H9 (cell line): ENCODE data around the gene ADAMTS8. TPM values are rescaled to one million over a fixed set of nuclear protein-coding genes. Genes with fewer than 3 reads are reported as not detected.

ENCODE experiments used
- DNase-seq: peaks from one replicate; pipeline ENCODE4 v3.0.0-alpha.2; 2017
- H2AFZ ChIP-seq: one replicate; pipeline ENCODE4 v1.6.1; 2013; ENCODE audit warnings: mild to moderate bottlenecking, low read length, control low read depth, moderate library complexity
- H2AK5ac ChIP-seq: 2 replicates; pipeline ENCODE4 v1.6.1; 2013; ENCODE audit warnings: low read length, control low read depth, mixed read lengths; ENCODE audit not compliant: insufficient read length
- H2BK120ac ChIP-seq: one replicate; pipeline ENCODE4 v1.6.1; 2013; ENCODE audit warnings: low read depth, mild to moderate bottlenecking, low read length, control low read depth, inconsistent platforms; ENCODE audit not compliant: poor library complexity, severe bottlenecking
- H2BK12ac ChIP-seq: 2 replicates; pipeline ENCODE4 v1.6.1; 2013; ENCODE audit warnings: low read length, control low read depth, mixed read lengths, low read depth; ENCODE audit not compliant: insufficient read length
- H2BK15ac ChIP-seq: 2 replicates; pipeline ENCODE4 v1.6.1; 2013; ENCODE audit warnings: low read depth, low read length, control low read depth
- H2BK20ac ChIP-seq: one replicate; pipeline ENCODE4 v1.6.1; 2013; ENCODE audit warnings: low read depth, mild to moderate bottlenecking, low read length, control low read depth, inconsistent platforms; ENCODE audit not compliant: poor library complexity, severe bottlenecking
- H2BK5ac ChIP-seq: 2 replicates; pipeline ENCODE4 v1.6.1; 2013; ENCODE audit warnings: low read length, control low read depth, mixed read lengths; ENCODE audit not compliant: insufficient read length
- H3K14ac ChIP-seq: 2 replicates; pipeline ENCODE4 v1.6.1; 2013; ENCODE audit warnings: low read length, control low read depth; ENCODE audit not compliant: insufficient read depth
- H3K18ac ChIP-seq: 2 replicates; pipeline ENCODE4 v1.6.1; 2013; ENCODE audit warnings: low read depth, mild to moderate bottlenecking, mixed read lengths, low read length, control low read depth; ENCODE audit not compliant: insufficient read length
- H3K23ac ChIP-seq: 2 replicates; pipeline ENCODE4 v1.6.1; 2013; ENCODE audit warnings: low read length, control low read depth, mixed read lengths, low read depth; ENCODE audit not compliant: insufficient read length
- H3K23me2 ChIP-seq: 2 replicates; pipeline ENCODE4 v1.6.1; 2013; ENCODE audit warnings: low read depth, mild to moderate bottlenecking, mixed read lengths, low read length, control low read depth; ENCODE audit not compliant: insufficient read length, poor library complexity, severe bottlenecking
- H3K27ac ChIP-seq: 2 replicates; pipeline ENCODE4 v1.5.1; 2013; ENCODE audit warnings: low read length, control low read depth, mixed read lengths, low read depth; ENCODE audit not compliant: insufficient read length
- H3K27me3 ChIP-seq: 2 replicates; pipeline ENCODE4 v1.6.1; 2013; ENCODE audit warnings: low read length, control low read depth, inconsistent platforms; ENCODE audit not compliant: insufficient read depth
- H3K4ac ChIP-seq: 2 replicates; pipeline ENCODE4 v1.6.1; 2013; ENCODE audit warnings: low read depth, mild to moderate bottlenecking, control low read depth, inconsistent platforms, low read length, moderate library complexity
- H3K4me1 ChIP-seq: 2 replicates; pipeline ENCODE4 v1.6.1; 2013; ENCODE audit warnings: low read length, control low read depth, inconsistent platforms; ENCODE audit not compliant: insufficient read depth
- H3K4me2 ChIP-seq: 2 replicates; pipeline ENCODE4 v1.6.1; 2013; ENCODE audit warnings: low read length, control low read depth, mixed read lengths; ENCODE audit not compliant: insufficient read length, insufficient read depth
- H3K56ac ChIP-seq: 2 replicates; pipeline ENCODE4 v1.6.1; 2013; ENCODE audit warnings: low read depth, mild to moderate bottlenecking, mixed read lengths, low read length, control low read depth; ENCODE audit not compliant: insufficient read length
- H3K79me1 ChIP-seq: 2 replicates; pipeline ENCODE4 v1.6.1; 2013; ENCODE audit warnings: low read depth, mild to moderate bottlenecking, moderate library complexity, low read length, control low read depth, inconsistent platforms; ENCODE audit not compliant: insufficient read depth, poor library complexity, severe bottlenecking
- H3K79me2 ChIP-seq: 2 replicates; pipeline ENCODE4 v1.6.1; 2013; ENCODE audit warnings: low read length, control low read depth, inconsistent platforms; ENCODE audit not compliant: insufficient read depth
- H3K9ac ChIP-seq: 2 replicates; pipeline ENCODE4 v1.6.1; 2013; ENCODE audit warnings: low read length, control low read depth, mixed read lengths; ENCODE audit not compliant: insufficient read length; ENCODE audit errors: extremely low read depth
- H3K9me3 ChIP-seq: one replicate; pipeline ENCODE4 v1.6.1; 2013; ENCODE audit warnings: low read depth, low read length, inconsistent platforms; ENCODE audit not compliant: control insufficient read depth
- H3T11ph ChIP-seq: one replicate; pipeline ENCODE4 v1.6.1; 2013; ENCODE audit warnings: mild to moderate bottlenecking, low read length, control low read depth, inconsistent platforms
- H4K20me1 ChIP-seq: one replicate; pipeline ENCODE4 v1.6.1; 2013; ENCODE audit not compliant: control insufficient read depth, insufficient read length, insufficient read depth
- H4K5ac ChIP-seq: 2 replicates; pipeline ENCODE4 v1.6.1; 2013; ENCODE audit warnings: low read depth, mild to moderate bottlenecking, mixed read lengths, low read length, control low read depth; ENCODE audit not compliant: insufficient read length
- H4K8ac ChIP-seq: replicated peaks from 2 replicates; pipeline ENCODE4 v1.6.1; 2013; ENCODE audit warnings: low read length, control low read depth, mixed read lengths, low read depth; ENCODE audit not compliant: insufficient read length
- H4K91ac ChIP-seq: 2 replicates; pipeline ENCODE4 v1.6.1; 2013; ENCODE audit warnings: low read depth, mild to moderate bottlenecking, moderate library complexity, mixed read lengths, low read length, control low read depth; ENCODE audit not compliant: insufficient read length
- H3K27ac Mint-ChIP-seq, 3 experiments: 2 replicates in 2 of 3; 3 replicates in 1 of 3; pipeline ENCODE4 v1.8.0; 2020 to 2021; ENCODE audit warnings: mixed read lengths in 3 of 3, mild to moderate bottlenecking in 1 of 3, moderate library complexity in 1 of 3
- H3K27me3 Mint-ChIP-seq: 2 replicates; pipeline ENCODE4 v1.8.0; 2021; ENCODE audit warnings: low read depth, mild to moderate bottlenecking, moderate library complexity, mixed read lengths
- H3K36me3 Mint-ChIP-seq, 3 experiments: 2 replicates in 2 of 3; 3 replicates in 1 of 3; pipeline ENCODE4 v1.8.0; 2020 to 2021; ENCODE audit warnings: low read depth in 3 of 3, mixed read lengths in 3 of 3; ENCODE audit not compliant: insufficient read depth in 1 of 3
- H3K4me1 Mint-ChIP-seq, 2 experiments: 2 replicates each; pipeline ENCODE4 v1.8.0; 2020; ENCODE audit warnings: mixed read lengths in 2 of 2
- H3K4me3 Mint-ChIP-seq, 2 experiments: 2 replicates in 1 of 2; 3 replicates in 1 of 2; pipeline ENCODE4 v1.8.0; 2020 to 2021; ENCODE audit warnings: mild to moderate bottlenecking in 2 of 2, mixed read lengths in 2 of 2, moderate library complexity in 1 of 2
- H3K9me3 Mint-ChIP-seq, 2 experiments: 2 replicates in 1 of 2; 3 replicates in 1 of 2; pipeline ENCODE4 v1.8.0; 2020; ENCODE audit warnings: mild to moderate bottlenecking in 2 of 2, mixed read lengths in 2 of 2, moderate library complexity in 1 of 2
- WGBS: extraction: QIAGEN DNeasy Blood & Tissue Kit; methylation state at CpG from one replicate; pipeline ENCODE4 v1.1.7; 2013; ENCODE audit warnings: missing lambda C conversion rate, low lambda C conversion rate, mixed read lengths; ENCODE audit not compliant: insufficient read length; ENCODE audit errors: extremely low coverage; 5-methylcytosine and 5-hydroxymethylcytosine counted together
- total RNA-seq: library from RNA; stranded (reverse); gene quantifications from 2 replicates; pipeline ENCODE4 v1.2.1, GENCODE V29; 2021
- TF ChIP-seq, protein P1 (sequence below): fragments of 200-600 bp; sonication (generic); conservative IDR thresholded peaks from 3 replicates; pipeline ENCODE4 v1.8.0; 2021; ENCODE audit warnings: antibody characterized with exemption, mild to moderate bottlenecking

ADAMTS8 gene
- total RNA-seq, 1 experiment from 2014 or later = 5.0 TPM

DNA sequence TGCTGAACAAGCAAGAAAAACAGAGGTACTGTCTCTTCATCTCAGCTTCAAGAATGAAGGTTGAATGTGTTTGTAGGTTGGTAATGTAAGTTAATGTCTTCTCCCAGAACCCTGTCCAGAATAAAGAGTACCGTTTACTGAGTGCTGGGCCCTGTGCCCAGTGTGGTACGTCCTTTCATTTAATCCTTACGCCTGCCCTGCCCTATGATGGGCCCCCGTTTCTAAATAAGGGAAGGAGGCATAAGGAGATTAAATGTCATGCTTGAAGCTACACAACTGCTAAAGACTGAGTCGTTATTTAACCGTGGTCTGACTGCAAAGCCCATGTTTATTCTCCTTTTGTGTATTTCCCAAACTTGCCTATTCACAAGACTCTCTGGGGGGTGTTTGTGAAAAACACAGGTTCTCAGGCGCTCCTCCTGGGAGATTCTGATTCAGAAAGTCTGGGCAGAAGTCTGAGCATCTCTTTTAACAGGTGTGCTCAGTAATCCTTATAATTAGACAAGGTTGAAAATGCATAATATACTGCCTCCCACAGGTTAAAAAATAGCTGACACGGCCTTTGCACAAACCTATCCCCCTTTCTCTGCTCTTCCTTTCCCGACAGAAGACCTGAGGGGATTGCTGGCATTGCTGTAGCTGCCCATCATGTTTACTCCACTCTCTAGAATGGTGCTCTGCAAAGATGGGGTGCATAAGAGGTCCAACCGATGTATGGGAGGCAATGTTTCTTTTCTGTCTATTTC lies 57.4 kb downstream of the ADAMTS8 start:
- Histone ChIP-seq H2BK5ac (no peak overlapping the region), H3T11ph (no peak overlapping the region), H2BK120ac (no peak overlapping the region), H2AK5ac (no peak overlapping the region), H3K14ac (no peak overlapping the region), H4K91ac (no peak overlapping the region), H3K27ac (no peak overlapping the region), H3K79me2 (no peaks in the 10 kb centered on the region), H3K18ac (no peak overlapping the region), H2AFZ (no peak overlapping the region), H4K20me1 (no peaks in the 10 kb centered on the region), H3K23me2 (no peaks in the 10 kb centered on the region), H2BK12ac (no peak overlapping the region), H3K9ac (no peak overlapping the region), H3K56ac (no peak overlapping the region), H3K79me1 (no peaks in the 10 kb centered on the region), H4K5ac (no peak overlapping the region), H3K4ac (no peak overlapping the region), H3K9me3 (no peaks in the 10 kb centered on the region), H4K8ac (no peak overlapping the region), H3K23ac (no peak overlapping the region), H3K4me2 (no peak overlapping the region), H2BK15ac (no peak overlapping the region), H2BK20ac (no peak overlapping the region), H3K4me1 (peaks cover 2% of the 10 kb centered on the region; the same call in 1 of the 2 replicates), H3K27me3 (no peaks in the 10 kb centered on the region)
- Mint-ChIP-seq H3K36me3 (peaks cover 0 to 1% (median 0%) of the 10 kb centered on the region in 3 experiments; a peak in 3 of 7 replicates), H3K4me1 (peaks cover 46 to 47% of the 10 kb centered on the region in 2 experiments), H3K27me3 (peaks cover 2% of the 10 kb centered on the region; the same call in 1 of the 2 replicates), H3K4me3 (no peak overlapping the region), H3K9me3 (peaks cover 0 to 2% of the 10 kb centered on the region in 2 experiments; a peak in 3 of 5 replicates), H3K27ac (peak overlapping the region; percentile 61 to 88 (median 77); a peak in 5 of 7 replicates)
- no peak for DNase-seq
- TF ChIP-seq, protein P1, sequence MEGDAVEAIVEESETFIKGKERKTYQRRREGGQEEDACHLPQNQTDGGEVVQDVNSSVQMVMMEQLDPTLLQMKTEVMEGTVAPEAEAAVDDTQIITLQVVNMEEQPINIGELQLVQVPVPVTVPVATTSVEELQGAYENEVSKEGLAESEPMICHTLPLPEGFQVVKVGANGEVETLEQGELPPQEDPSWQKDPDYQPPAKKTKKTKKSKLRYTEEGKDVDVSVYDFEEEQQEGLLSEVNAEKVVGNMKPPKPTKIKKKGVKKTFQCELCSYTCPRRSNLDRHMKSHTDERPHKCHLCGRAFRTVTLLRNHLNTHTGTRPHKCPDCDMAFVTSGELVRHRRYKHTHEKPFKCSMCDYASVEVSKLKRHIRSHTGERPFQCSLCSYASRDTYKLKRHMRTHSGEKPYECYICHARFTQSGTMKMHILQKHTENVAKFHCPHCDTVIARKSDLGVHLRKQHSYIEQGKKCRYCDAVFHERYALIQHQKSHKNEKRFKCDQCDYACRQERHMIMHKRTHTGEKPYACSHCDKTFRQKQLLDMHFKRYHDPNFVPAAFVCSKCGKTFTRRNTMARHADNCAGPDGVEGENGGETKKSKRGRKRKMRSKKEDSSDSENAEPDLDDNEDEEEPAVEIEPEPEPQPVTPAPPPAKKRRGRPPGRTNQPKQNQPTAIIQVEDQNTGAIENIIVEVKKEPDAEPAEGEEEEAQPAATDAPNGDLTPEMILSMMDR = peak; percentile 41; the same call in 1 of the 3 replicates
- WGBS = no CpG with 5 or more reads among the region's 10 CpGs
